ENCODE measurements around the gene SAT2.

Gene SAT2

GRCh38 chr17:7634384-7634783 is 6.8 kb upstream of the SAT2 start:
- peak; percentile 31 for DNase-seq (ENCODE audit: low spot score)
- peak; percentile 63 for TF ChIP-seq CTCF (IDR thresholded peaks at IDR 0.05; ENCODE audit: extremely low read depth, insufficient read depth, missing control alignments)
- in situ Hi-C loops (cut with MboI; ENCODE audit: low pct_unique_long_range_greater_than_20kb, low sequenced_read_pairs, unreplicated experiment): no loop called here

- in situ Hi-C loops (cut with MboI; ENCODE audit: low pct_unique_long_range_greater_than_20kb, low sequenced_read_pairs, unreplicated experiment): no loop called here
- peak; percentile 10 for DNase-seq (ENCODE audit: low spot score)
- TF ChIP-seq CTCF (IDR thresholded peaks at IDR 0.05; ENCODE audit: extremely low read depth, insufficient read depth, missing control alignments): peak; percentile 0
Observed at GRCh38 chr17:7633093-7633492, 5.5 kb upstream of the SAT2 start.

- TF ChIP-seq CTCF (IDR thresholded peaks at IDR 0.05; ENCODE audit: extremely low read depth, insufficient read depth, missing control alignments): peak; percentile 56
- in situ Hi-C loops (cut with MboI; ENCODE audit: low pct_unique_long_range_greater_than_20kb, low sequenced_read_pairs, unreplicated experiment): no loop called here
- peak; percentile 75 for DNase-seq (ENCODE audit: low spot score)
Observed at GRCh38 chr17:7632492-7632894, 4.9 kb upstream of the SAT2 start.

GRCh38 chr17:7631398-7632380 is 4.1 kb upstream of the SAT2 start:
- in situ Hi-C loops (cut with MboI; ENCODE audit: low pct_unique_long_range_greater_than_20kb, low sequenced_read_pairs, unreplicated experiment): no loop called here
- DNase-seq (ENCODE audit: low spot score): no peak
- TF ChIP-seq CTCF (IDR thresholded peaks at IDR 0.05; ENCODE audit: extremely low read depth, insufficient read depth, missing control alignments): no peak

DNA sequence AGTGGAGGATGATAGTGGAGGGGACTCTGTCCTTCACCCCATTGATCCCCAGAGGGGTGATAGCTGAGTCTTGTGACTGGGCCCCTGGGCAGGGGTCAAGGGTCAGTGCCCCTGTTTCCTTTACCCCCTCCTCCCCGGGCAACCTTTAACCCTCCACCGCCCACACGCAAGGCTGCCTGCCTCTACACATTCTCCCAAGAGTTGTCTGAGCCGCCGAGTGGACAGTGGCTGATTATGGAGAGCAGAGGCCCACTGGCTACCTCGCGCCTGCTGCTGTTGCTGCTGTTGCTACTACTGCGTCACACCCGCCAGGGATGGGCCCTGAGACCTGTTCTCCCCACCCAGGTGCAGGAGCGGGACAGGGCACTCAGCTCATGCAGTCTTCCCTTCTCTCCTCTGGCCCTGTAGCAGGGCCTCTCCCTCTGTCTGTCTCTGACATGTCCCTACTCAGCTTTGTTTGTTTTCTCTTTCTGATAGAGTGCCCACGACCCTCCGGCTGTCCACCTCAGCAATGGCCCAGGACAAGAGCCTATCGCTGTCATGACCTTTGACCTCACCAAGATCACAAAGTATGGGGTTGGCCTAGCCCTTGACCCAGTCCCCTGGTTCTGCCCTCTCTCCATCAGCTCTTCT is 2.4 kb upstream of the SAT2 start, which contains the start of gene SHBG:
SHBG (plus strand) TSS at position 197 of the 633 bp plus-strand sequence; CDS start at position 235, 38 bp downstream.
- no peak for TF ChIP-seq CTCF (IDR thresholded peaks at IDR 0.05; ENCODE audit: extremely low read depth, insufficient read depth, missing control alignments)
- in situ Hi-C loops (cut with MboI; ENCODE audit: low pct_unique_long_range_greater_than_20kb, low sequenced_read_pairs, unreplicated experiment): no loop called here

GRCh38 chr17:7626956-7627249 is 718 bp downstream of the SAT2 start:
- in situ Hi-C loops (cut with MboI; ENCODE audit: low pct_unique_long_range_greater_than_20kb, low sequenced_read_pairs, unreplicated experiment): no loop called here
- TF ChIP-seq CTCF (IDR thresholded peaks at IDR 0.05; ENCODE audit: extremely low read depth, insufficient read depth, missing control alignments): no peak
- no peak for DNase-seq (ENCODE audit: low spot score)

More for the DNA sequence above, 2.4 kb upstream of the SAT2 start, which contains the start of gene SHBG:
- DNase-seq (ENCODE audit: low spot score): no peak

All from GM13977 (cell line).